HG02759 (cell line): ENCODE data around the gene PRMT7.

Experiments
- ATAC-seq: cut with Tn5 transposase; IDR thresholded peaks from one replicate; pipeline ENCODE4 v1.9.1; 2021; ENCODE audit warnings: mild to moderate bottlenecking, moderate library complexity; ENCODE audit not compliant: unreplicated experiment

PRMT7 gene

DNA sequence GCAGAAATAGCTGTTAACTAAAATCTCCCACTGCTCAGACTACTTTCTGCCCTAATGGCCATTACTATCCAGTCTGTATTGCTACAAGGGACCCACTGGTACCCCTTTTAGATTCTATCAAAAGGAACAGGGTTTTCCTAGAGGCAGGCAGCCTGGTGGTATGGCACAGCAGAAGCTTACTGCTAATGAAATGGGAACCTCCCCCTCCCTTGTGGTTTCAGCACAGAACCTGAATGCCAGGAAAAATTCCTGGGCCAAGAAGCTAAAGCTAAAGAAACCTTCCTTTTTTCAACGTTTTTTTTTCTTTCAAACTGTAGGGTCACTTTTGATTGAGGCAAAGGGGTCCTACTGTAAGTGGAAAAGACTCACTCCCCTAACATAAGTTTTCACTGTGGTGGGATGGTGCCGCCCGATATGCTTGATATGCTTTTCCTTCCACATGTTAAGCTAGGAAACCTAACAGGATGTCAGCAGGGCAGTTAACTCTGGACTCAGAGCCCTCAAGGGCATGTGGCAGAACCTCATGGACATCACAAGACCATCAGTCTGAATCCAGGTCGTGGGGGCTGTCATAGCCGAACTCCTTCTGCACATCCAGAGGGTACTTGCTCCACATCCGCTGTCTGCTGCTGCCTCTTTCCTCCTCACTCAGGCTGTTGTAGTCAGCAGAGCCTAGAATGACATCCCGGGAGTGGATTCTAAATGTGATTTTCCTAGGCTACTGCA lies 9.9 kb upstream of the PRMT7 start:
- no peak for ATAC-seq

DNA sequence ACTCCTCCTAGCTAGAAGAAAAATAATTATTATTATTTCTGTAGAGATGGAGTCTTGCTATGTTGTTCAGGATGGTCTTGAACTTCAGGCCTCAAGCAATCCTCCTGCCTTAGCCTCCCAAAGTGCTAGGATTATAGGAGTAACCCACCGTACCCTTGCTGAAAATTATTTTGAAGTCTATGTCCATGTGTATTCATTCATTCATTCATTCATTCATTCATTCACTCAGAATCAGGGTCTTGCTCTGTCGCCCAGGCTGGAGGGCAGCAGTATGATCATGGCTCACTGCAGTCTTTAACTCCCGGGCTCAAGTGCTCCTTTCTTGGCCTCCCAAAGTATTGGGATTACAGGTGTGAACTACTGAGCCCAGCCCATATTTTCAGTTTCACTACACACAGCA lies 4.2 kb upstream of the PRMT7 start:
- no peak for ATAC-seq

DNA sequence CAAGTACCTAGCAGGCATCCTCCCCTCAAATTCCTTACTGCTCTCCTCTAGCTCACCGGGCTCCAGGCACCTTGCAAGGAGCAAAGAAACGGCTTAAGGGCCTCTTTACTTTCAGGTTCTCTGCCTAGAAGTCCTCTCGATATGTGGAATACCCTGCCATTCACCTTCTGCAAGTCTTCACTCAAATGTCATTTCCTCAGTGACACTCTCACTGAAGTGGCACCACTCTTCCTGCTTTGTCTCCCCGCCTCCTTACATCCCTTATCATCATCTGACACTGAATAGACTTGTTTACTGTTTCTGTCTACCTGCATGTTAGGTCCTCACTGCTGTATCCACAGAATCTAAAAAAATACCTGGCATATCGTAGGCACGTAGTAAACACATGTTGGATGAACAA lies 1.0 kb upstream of the PRMT7 start:
- ATAC-seq: no peak

DNA sequence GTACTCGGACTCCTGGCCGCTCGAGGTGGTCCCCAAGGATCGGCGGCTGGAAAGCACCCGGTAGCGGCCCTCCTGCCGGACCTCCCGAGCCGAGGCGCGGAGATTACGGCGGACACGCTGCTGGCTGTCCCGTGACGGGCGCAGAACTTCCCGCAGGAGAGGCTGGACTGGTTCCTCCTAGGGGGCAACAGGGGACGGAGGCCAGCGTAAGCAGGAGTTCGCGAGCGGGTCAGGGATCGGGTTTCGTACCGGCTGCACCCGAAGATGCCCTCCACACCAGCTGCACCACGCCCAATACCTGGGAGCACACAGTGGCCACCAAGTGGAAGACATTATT lies 414 bp upstream of the PRMT7 start:
- peak; percentile 23 for ATAC-seq

DNA sequence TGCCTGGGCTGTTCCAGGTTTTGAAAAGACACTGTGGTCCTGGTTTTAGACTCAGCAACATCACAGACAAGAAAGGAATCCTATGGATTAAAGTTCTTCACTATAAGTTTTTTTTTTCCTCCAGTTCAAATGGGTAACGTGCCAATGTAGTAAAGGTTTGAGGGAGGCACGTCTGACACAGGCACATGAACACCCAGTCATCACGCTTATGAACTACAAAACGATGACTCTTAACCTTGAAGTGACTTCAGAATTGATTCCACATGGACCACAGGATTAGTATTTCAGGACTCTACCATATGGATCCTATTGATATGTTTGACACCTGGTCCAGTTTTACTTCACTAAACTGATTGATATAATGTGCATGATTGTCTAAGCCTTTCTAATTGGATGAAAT lies 2.3 kb downstream of the PRMT7 start:
- no peak for ATAC-seq

DNA sequence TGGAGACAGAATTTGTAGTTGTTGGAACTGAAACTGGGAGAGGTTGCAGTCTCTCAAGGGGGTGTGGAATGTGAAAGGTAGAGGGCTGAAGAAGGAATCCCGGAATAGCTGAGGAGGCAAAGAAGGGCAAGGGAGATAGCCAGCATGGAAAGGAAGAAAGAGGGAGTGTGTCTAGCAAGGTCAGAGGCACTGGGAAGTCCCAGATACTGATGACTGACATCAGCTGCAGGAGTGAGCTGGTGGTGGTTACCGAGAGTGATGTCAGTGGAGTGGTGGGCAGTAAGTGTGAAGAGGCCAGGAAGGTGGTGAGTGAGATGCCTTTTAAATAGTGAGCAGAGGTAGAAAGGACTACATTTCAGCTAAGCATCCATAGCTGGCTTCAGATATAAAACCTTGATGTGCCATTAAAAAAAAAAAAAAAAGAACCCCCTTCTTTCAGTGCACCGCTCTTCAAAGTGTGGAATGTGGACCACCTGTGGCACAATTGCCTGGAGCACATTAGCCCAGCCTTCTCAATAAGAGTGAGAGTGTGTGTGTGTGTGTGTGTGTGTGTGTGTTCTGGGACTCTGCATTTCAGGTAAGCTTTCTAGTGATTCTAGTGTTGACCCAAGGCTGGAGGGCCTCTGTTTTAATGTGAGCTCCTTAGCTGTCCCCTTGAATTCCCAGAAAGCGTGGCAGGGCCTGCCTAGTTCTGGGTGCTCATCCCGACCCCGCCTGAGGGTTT lies 8.5 kb downstream of the PRMT7 start:
- ATAC-seq: no peak

DNA sequence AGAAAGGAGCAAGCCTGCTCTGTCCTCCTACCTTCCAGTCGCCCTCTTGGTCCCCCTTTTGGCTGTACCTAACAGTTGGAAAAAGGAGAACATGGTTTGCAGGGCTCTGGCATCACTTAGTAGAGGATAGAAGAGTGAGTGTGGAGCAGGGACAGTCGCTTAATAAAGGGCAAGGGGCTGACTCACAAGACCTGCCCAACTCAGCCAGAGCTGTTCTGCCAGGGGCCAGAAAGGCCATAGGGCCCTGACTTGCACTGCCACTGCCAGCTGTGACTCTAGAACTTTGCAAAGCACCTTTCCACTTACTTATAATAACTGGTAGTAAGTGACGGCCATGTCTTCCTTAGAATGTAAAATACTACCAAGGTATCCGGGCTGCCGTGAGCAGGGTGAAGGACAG lies 13.5 kb downstream of the PRMT7 start:
- ATAC-seq: no peak

DNA sequence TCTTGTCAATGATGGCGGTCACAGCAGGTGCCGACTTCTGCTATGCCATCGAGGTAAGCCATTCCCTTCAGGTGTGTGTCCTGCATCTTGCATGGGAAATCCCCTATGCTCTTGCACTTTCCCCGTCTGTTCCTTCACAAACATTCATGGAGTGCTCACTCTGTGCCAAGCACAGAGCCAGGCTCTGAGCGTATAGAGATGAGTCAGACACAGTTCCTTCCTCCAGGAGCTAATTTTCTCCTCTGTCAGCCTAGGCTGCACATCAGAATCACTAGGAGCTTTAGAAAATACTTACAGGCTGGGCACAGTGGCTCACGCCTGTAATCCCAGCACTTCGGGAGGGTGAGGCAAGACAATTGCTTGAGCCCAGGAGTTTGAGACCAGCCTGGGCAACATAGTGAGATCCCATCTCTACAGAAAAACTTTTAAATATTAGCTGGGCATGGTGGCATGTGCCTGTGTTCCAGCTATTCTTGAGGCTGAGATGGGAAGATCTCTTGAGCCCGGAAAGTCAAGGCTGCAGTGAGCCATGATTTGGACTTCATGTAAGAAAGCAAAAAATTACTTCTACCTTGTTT lies 14.1 kb downstream of the PRMT7 start:
- no peak for ATAC-seq

DNA sequence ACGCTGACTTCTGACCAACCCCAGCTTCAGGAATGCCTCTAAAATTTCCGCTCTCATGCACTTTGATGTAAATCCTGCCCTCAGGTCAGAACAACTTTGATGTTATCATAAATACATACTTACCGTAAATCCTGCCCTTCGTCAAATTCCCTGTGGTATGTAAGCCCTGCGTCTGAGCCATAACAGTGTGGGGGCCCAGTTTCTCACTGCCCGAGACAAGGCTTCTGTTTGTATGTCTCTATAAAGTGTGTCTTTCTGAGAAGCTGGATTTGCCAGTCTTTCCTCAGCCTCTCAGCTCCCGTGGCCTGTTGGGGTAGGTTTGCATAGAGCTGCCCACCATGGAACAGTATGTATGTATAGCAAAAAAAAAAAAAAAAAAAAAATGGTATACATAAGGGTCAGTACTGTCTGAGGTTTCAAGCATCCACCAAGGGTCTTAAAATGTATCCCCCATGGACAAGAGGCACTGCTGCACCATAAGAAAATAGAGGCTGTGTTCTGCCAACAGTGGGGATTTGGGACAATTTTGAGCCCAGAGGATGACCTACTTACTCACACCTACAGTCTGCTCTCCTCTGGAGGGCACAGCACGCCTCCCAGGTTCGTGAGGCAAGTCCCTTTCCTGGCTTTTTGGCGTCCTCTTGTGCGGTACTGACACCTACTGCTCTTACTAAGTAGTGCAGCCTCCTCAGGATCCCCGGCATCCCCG lies 17.5 kb downstream of the PRMT7 start:
- peak; percentile 81 for ATAC-seq

DNA sequence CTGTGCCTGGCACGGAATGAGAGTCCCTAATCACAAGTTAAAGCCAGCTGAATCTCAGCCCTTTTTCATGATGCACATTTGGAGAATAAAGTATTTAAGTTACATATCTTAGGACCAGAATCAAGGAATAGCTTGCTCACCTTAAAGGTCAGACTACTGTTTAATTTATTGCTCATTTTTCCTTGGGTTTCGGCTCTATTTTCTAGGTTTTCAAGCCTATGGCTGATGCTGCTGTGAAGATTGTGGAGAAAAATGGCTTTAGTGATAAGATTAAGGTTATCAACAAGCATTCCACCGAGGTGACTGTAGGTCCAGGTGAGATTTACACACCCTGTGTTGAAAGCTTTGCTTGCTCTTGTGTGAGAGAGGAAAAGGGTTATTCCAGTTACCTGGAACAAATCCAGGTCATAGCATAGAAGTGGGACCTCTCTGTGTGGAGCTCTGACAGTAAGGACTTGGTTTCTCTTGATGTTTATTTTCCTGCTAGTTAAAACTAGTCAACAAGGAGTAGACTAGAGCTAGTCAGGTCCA lies 18.1 kb downstream of the PRMT7 start:
- no peak for ATAC-seq

DNA sequence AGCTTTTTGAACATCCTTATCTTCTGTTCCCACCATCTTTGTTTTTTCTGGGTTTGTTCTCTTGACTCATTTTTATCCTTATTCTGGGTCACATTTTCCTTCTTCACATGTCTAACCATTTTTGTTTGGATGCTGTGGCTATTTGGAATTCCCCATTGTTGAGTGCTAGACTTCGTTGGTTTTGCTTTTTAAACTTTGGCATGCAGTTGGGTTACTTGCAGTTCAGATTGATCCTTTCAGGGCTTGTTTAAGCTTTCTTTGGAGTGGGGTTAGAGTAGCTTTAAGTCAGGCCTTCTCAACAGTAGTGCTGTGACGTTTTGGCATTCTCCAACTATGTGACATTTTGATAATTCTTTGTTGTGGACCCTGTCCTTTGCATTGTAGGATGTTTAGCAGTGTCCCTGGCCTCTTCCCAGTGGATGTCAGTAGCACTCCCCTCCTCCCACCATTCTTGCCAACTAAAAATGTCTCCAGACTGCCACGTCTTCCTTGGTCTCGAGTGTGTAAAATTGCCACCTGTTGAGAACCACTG lies 21.1 kb downstream of the PRMT7 start:
- ATAC-seq: no peak

DNA sequence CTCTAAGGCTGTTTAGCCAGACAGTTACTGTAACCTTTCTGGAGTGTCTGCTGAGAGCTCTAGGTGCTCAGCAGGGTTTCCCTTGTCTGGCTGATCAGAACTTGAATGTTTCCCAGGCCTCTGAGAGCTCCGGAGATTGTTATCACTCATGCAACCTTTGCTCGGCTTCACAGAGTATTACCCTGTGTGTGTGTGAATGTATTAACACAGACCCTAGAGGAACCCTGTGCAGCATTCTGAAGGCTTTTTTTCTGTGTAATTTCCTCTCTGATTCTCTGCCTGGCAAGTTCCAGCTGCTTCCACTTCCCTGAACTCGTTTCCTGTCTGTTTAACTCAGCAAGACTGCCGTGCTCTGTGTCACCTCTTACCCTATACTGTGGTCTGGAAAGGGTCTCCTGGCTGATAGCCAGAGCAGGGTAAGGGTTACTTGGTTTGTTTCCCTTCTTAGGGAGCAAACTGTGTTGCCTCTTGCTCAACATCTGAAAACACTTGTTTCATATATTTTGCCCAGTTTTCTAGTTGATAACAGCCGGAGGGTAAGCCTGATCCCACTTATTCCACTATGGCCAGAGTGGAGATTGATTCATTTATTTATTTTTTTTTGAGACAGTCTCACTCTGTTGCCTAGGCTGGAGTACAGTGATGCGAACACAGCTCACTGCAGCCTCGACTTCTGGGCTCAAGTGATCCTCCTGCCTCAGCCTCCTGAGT lies 21.7 kb downstream of the PRMT7 start:
- ATAC-seq: no peak

DNA sequence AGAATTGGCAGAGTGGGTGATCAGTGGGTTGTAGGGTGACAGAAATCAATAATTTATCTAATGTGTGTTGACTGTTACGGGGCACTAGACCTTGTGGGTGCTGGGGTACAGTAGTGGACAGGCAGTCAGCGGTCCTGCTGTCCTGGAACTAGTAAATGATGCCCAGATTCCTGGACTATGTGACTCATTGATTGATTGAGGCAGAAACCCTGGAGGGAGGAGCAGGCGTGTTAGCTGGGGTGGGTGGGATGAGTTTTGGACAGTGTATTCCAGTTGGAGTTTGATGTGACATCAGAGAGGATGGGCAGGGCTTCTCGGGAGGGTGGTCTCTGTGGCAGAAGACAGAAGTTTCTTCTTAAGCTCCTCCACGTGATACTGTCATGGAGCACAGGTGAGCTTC lies 24.4 kb downstream of the PRMT7 start:
- no peak for ATAC-seq

DNA sequence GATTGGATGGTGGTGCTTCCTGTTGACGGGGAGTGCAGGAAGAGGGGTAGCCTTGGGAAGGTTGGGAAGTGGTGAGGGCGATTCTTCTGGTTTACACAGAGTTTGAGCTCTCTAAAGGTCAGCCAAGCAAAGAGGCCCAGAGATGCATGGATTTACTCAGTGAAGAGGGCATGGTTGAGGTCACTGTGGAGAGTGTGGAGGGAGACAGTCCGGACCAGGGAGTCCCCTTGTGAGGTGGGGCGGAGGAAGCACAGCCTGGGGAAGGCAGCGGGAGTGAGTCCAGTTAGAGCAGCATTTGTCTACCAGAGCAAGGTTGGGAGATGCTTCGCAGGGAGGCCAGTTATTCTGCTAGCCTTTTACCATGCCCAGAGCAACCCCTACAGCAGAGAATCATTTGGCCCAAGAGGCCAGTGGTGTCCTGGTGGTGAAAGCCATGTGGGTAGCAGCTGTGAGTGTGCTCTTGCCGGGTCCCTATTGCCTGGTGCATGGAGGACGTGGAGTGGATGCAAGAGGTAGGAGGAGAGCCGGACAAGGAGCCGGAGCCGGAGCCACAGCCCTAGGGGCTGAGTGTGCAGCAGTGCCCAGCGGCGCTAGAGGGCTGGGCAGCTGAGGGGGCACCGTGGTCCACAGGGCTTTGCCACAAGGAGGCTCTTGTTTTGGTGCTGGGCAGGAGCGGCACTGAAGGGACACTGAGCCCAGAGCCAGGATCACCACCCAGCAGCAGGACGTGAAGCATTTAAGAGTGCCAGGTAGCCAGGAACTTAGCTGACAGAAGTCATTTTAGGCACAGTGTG lies 27.7 kb downstream of the PRMT7 start:
- no peak for ATAC-seq

DNA sequence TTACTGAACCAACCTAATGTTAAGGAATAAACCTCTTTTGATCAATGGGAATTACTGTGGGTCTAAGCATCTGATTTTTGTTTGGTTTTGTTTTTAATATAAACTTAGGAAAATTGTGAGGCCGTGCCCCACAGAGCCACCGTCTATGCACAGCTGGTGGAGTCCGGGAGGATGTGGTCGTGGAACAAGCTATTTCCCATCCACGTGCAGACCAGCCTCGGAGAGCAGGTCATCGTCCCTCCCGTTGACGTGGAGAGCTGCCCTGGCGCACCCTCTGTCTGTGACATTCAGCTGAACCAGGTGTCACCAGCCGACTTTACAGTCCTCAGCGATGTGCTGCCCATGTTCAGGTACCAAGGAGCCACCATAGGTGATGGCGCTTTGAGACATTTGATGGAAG lies 28.4 kb downstream of the PRMT7 start:
- no peak for ATAC-seq

DNA sequence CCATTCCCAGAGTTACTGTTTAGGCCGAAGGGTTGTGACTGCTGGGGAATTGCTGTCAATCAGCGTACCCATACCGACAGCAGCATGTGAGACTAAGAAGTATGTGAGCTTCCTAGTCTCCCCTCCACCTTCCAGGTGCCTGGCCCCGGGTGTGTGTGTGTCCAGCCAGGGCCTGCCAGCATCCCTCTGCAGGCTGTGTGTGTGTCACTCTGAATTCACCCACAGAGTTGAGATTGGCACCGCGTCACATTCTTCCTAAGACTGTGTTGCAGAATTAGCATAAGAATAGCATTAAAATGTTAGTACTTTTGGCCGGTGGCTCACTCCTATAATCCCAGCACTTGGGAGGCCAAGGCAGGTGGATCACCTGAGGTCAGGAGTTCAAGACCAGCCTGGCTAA lies 31.8 kb downstream of the PRMT7 start:
- ATAC-seq: no peak

DNA sequence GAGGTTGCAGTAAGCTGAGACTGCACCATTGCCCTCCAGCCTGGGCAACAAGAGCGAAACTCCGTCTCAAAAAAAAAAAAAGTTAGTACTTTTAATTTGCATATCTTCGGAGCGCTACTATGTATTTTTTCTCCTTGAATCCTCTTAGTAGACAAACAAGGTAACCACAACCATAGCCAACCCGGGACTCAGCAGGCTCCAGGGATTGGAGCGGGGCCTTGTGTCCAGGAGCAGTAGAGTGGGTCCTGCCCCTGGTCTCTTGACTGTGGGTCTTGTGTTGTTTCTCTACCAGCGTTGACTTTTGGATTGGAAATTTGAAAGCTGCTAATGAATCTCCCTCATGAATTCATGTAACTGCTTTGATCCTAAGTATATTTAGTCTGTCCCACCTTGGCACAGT lies 32.3 kb downstream of the PRMT7 start:
- no peak for ATAC-seq

DNA sequence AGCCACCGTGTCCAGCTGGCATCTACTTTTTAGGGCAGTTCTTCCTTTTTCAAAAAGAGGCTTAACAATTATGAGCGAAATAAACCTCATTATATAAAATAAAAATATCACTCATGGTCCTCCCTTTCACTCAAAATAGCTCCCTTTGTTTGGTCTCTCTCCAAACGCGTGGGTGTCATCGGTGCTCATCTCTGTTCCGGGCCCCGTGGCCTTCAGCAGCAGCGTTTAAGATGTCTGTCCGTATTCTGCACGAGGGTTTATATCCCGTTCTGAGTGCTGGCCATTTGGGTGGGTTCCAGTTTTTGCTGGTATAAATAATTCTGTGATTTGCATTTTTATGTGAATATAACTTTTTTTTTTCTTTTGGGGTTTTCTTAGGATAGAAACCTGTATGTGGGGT lies 33.4 kb downstream of the PRMT7 start:
- no peak for ATAC-seq

DNA sequence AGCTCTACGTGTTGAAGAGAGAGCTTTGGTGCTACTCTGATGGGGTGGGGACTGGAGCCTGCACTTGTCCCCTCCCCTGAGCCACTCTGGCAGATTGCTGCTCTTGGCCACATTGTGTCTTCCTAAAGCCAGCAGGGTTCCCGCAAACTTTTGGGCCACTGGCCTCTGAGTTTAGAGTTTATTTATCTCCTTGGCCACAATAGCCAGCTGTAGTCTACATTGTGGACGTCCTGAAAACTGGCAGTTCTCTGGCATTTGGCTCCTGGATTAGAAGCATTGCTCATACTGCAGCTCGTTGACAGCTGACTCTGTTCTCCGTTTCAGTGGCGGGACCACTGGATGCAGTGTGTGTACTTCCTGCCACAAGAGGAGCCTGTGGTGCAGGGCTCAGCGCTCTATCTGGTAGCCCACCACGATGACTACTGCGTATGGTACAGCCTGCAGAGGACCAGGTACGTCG lies 34.6 kb downstream of the PRMT7 start:
- no peak for ATAC-seq
